ENCODE results near the gene DUS1L.
A peak's percentile ranks its signal among the peaks of the same experiment; 100 is the strongest.
"Not testable (repeated sequence)": the region's sequence is repeated elsewhere in the genome, so short reads cannot be mapped to it uniquely, and the experiment has no call there.

Gene DUS1L

GRCh38 chr17:82043507-82043906, 22.1 kb downstream of the DUS1L start:
- no peak for DNase-seq (ENCODE audit: low spot score)
- no peak for FAIRE-seq

GRCh38 chr17:82042649-82043048, 23.0 kb downstream of the DUS1L start:
- peak; percentile 98 for FAIRE-seq
- DNase-seq (ENCODE audit: low spot score), result no peak

- FAIRE-seq, result no peak
- no peak for DNase-seq (ENCODE audit: low spot score)
These were observed 24.3 kb downstream of the DUS1L start for GRCh38 chr17:82041144-82041814.

- no peak for FAIRE-seq
- no peak for DNase-seq (ENCODE audit: low spot score)
These were observed 25.8 kb downstream of the DUS1L start for GRCh38 chr17:82039695-82040299.

GRCh38 chr17:82038796-82039409, 26.7 kb downstream of the DUS1L start:
- not testable (repeated sequence) for FAIRE-seq; DNase-seq (ENCODE audit: low spot score)

GRCh38 chr17:82037889-82038195, 27.8 kb downstream of the DUS1L start:
- DNase-seq (ENCODE audit: low spot score), result no peak
- FAIRE-seq, result no peak

GRCh38 chr17:82037092-82037888, 28.3 kb downstream of the DUS1L start, which contains the start of gene DCXR:
TSS of gene DCXR (minus strand) at chr17:82037697. CDS start at chr17:82037682, 15 bp downstream.
- peak; percentile 97 for FAIRE-seq

GRCh38 chr17:82036634-82037091, 28.9 kb downstream of the DUS1L start:
- FAIRE-seq (no peak), DNase-seq (ENCODE audit: low spot score) (no peak)

More at GRCh38 chr17:82037092-82037888, 28.3 kb downstream of the DUS1L start, which contains the start of gene DCXR:
- DNase-seq (ENCODE audit: low spot score), result peak; percentile 99

- DNase-seq (ENCODE audit: low spot score), result no peak
- FAIRE-seq, result peak; percentile 17
These were observed 29.5 kb downstream of the DUS1L start for GRCh38 chr17:82035956-82036633.

- DNase-seq (ENCODE audit: low spot score) (no peak), FAIRE-seq (no peak)
These were observed 30.1 kb downstream of the DUS1L start for GRCh38 chr17:82035488-82035887.

- DNase-seq (ENCODE audit: low spot score), result no peak
- FAIRE-seq, result no peak
These were observed 31.1 kb downstream of the DUS1L start for GRCh38 chr17:82034371-82035011.

GRCh38 chr17:82033359-82034085, 32.1 kb downstream of the DUS1L start:
- no peak for DNase-seq (ENCODE audit: low spot score)
- FAIRE-seq, result no peak

- no peak for FAIRE-seq
These were observed 33.5 kb downstream of the DUS1L start for GRCh38 chr17:82031885-82032627.

GRCh38 chr17:82031303-82031884, 34.2 kb downstream of the DUS1L start, which contains the start of gene RAC3:
TSS of gene RAC3 (plus strand) at chr17:82031678. CDS start at chr17:82031762, 84 bp downstream.
- DNase-seq (ENCODE audit: low spot score) (no peak), FAIRE-seq (no peak)

More at GRCh38 chr17:82031885-82032627, 33.5 kb downstream of the DUS1L start:
- no peak for DNase-seq (ENCODE audit: low spot score)

GRCh38 chr17:82030470-82031302, 34.9 kb downstream of the DUS1L start:
- no peak for FAIRE-seq

GRCh38 chr17:82029990-82030469, 35.6 kb downstream of the DUS1L start:
- FAIRE-seq (peak; percentile 58), DNase-seq (ENCODE audit: low spot score) (no peak)

More at GRCh38 chr17:82030470-82031302, 34.9 kb downstream of the DUS1L start:
- no peak for DNase-seq (ENCODE audit: low spot score)

- DNase-seq (ENCODE audit: low spot score), result no peak
- peak; percentile 59 for FAIRE-seq
These were observed 36.2 kb downstream of the DUS1L start for GRCh38 chr17:82029391-82029790.

- FAIRE-seq (no peak), DNase-seq (ENCODE audit: low spot score) (no peak)
These were observed 36.6 kb downstream of the DUS1L start for GRCh38 chr17:82028966-82029365.
